ENCODE results near the gene ATRNL1. TPM values are rescaled to one million over a fixed set of nuclear protein-coding genes. Genes with fewer than 3 reads are reported as not detected.
"Not testable (repeated sequence)": the region's sequence is repeated elsewhere in the genome, so short reads cannot be mapped to it uniquely, and the experiment has no call there.

The ATRNL1 gene
- polyA plus RNA-seq, 1 experiment: 0.20 TPM

- POLR2A ChIA-PET: no interaction called here
- no peaks in the 10 kb centered on the region for H3K27me3 ChIP-seq (ENCODE audit: control insufficient read depth, insufficient read depth, low read length)
- no peak for TF ChIP-seq CTCF (IDR thresholded peaks at IDR 0.05; ENCODE audit: low read depth, low read length)
- CTCF ChIA-PET: no interaction called here
- no peak overlapping the region for H3K4me3 ChIP-seq (ENCODE audit: low read depth, low read length)
- H3K9me3 ChIP-seq (ENCODE audit: control insufficient read depth, insufficient read depth, low read length): no peaks in the 10 kb centered on the region
- no peak overlapping the region for H3K27ac ChIP-seq (ENCODE audit: low read depth, low read length)
- DNase-seq (ENCODE audit: low read depth, low spot score): no peak
These were observed 74.6 kb downstream of the ATRNL1 start for GRCh38 chr10:115167751-115168150.

- TF ChIP-seq CTCF (IDR thresholded peaks at IDR 0.05; ENCODE audit: low read depth, low read length): peak; percentile 48
- DNase-seq (ENCODE audit: low read depth, low spot score): no peak
- POLR2A ChIA-PET: no interaction called here
These were observed 78.3 kb downstream of the ATRNL1 start for GRCh38 chr10:115171392-115171960.

GRCh38 chr10:115173915-115174443, 80.8 kb downstream of the ATRNL1 start:
- H3K4me3 ChIP-seq (ENCODE audit: low read depth, low read length): no peak overlapping the region
- no peaks in the 10 kb centered on the region for H3K9me3 ChIP-seq (ENCODE audit: control insufficient read depth, insufficient read depth, low read length)
- DNase-seq (ENCODE audit: low read depth, low spot score): no peak
- TF ChIP-seq CTCF (IDR thresholded peaks at IDR 0.05; ENCODE audit: low read depth, low read length): no peak
- H3K27me3 ChIP-seq (ENCODE audit: control insufficient read depth, insufficient read depth, low read length): no peaks in the 10 kb centered on the region
- ChIA-PET CTCF (no interaction called here), POLR2A (no interaction called here)
- no peak overlapping the region for H3K27ac ChIP-seq (ENCODE audit: low read depth, low read length)

More at GRCh38 chr10:115171392-115171960, 78.3 kb downstream of the ATRNL1 start:
- Histone ChIP-seq H3K4me3 (ENCODE audit: low read depth, low read length) (no peak overlapping the region), H3K9me3 (ENCODE audit: control insufficient read depth, insufficient read depth, low read length) (no peaks in the 10 kb centered on the region), H3K27ac (ENCODE audit: low read depth, low read length) (no peak overlapping the region), H3K27me3 (ENCODE audit: control insufficient read depth, insufficient read depth, low read length) (no peaks in the 10 kb centered on the region)
- CTCF ChIA-PET: interaction anchor here (0.5 to 3.1 kb wide), 16 partner anchors 8 to 1541 kb away, joined by 3 to 25 read pairs (median 3); no protein-coding TSS in a partner anchor

- H3K9me3 ChIP-seq (ENCODE audit: control insufficient read depth, insufficient read depth, low read length); DNase-seq (ENCODE audit: low read depth, low spot score); H3K27me3 ChIP-seq (ENCODE audit: control insufficient read depth, insufficient read depth, low read length); CTCF ChIA-PET; POLR2A ChIA-PET; H3K4me3 ChIP-seq (ENCODE audit: low read depth, low read length); H3K27ac ChIP-seq (ENCODE audit: low read depth, low read length): not testable (repeated sequence)
These were observed 114.1 kb downstream of the ATRNL1 start for GRCh38 chr10:115207276-115207675.

GRCh38 chr10:115209133-115209532, 116.0 kb downstream of the ATRNL1 start:
- CTCF ChIA-PET: no interaction called here
- Histone ChIP-seq H3K27ac (ENCODE audit: low read depth, low read length) (no peak overlapping the region), H3K27me3 (ENCODE audit: control insufficient read depth, insufficient read depth, low read length) (no peaks in the 10 kb centered on the region), H3K9me3 (ENCODE audit: control insufficient read depth, insufficient read depth, low read length) (no peaks in the 10 kb centered on the region), H3K4me3 (ENCODE audit: low read depth, low read length) (no peak overlapping the region)
- POLR2A ChIA-PET: no interaction called here
- DNase-seq (ENCODE audit: low read depth, low spot score): no peak
- TF ChIP-seq CTCF (IDR thresholded peaks at IDR 0.05; ENCODE audit: low read depth, low read length): no peak

Data from AG04450 (cell line).